ENCODE data around the gene ISCU. TPM values are rescaled to one million over a fixed set of nuclear protein-coding genes. Genes with fewer than 3 reads are reported as not detected.

The ISCU gene
- polyA plus RNA-seq, 1 of the 3 experiments (the other 2 are of a cell fraction) = 165 TPM

GRCh38 chr12:108526482-108527165, 35.8 kb upstream of the ISCU start:
- DNase-seq = no peak
- H3K4me1 ChIP-seq (ENCODE audit: control insufficient read depth in 1 of 2, insufficient read depth in 2 of 2, low read depth in 1 of 2, low read length in 1 of 2) = peaks cover 0 to 6% of the 10 kb centered on the region in 2 experiments; a peak in 1 of 4 replicates
- no peak overlapping the region for H3K4me3 ChIP-seq (ENCODE audit: low read depth in 2 of 2, low read length in 1 of 2)
- CTCF ChIA-PET = interaction anchor here (1.2 to 2.7 kb wide), 6 partner anchors 10 to 536 kb away, joined by 3 to 9 read pairs (median 4); no protein-coding TSS in a partner anchor
- TF ChIP-seq POLR2AphosphoS5 (IDR thresholded peaks at IDR 0.05; ENCODE audit: low read depth, low read length) (no peak), NRF1 (IDR thresholded peaks at IDR 0.05; ENCODE audit: low read depth, low read length) (no peak), FOXJ3 (CRISPR knock-in tag; IDR thresholded peaks at IDR 0.05) (no peak), EP300 (IDR thresholded peaks at IDR 0.05; ENCODE audit: borderline replicate concordance in 1 of 2, low read depth in 1 of 2, low read length in 1 of 2) (no peak), TAF1 (IDR thresholded peaks at IDR 0.05; ENCODE audit: borderline replicate concordance, low read depth, low read length) (no peak), EZH2phosphoT487 (IDR thresholded peaks at IDR 0.05; ENCODE audit: borderline replicate concordance, low read depth) (no peak)
- TF ChIP-seq, protein P1, sequence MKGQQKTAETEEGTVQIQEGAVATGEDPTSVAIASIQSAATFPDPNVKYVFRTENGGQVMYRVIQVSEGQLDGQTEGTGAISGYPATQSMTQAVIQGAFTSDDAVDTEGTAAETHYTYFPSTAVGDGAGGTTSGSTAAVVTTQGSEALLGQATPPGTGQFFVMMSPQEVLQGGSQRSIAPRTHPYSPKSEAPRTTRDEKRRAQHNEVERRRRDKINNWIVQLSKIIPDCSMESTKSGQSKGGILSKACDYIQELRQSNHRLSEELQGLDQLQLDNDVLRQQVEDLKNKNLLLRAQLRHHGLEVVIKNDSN (IDR thresholded peaks at IDR 0.05; ENCODE audit: borderline replicate concordance, low read depth) = no peak
- POLR2A ChIA-PET = no interaction called here
- H3F3A ChIP-seq (replicated peaks; ENCODE audit: insufficient read depth) = peaks cover 15% of the 10 kb centered on the region
- no peak overlapping the region for H2AFZ ChIP-seq (ENCODE audit: low read depth)
- 84% methylated on average over 7 of the region's 10 CpGs for WGBS (ENCODE audit: low lambda C conversion rate)
- H3K27me3 ChIP-seq (ENCODE audit: insufficient read depth) = no peaks in the 10 kb centered on the region
- H3K36me3 ChIP-seq (replicated peaks in 1 of 2; ENCODE audit: control insufficient read depth in 1 of 2, insufficient read depth in 2 of 2, low read length in 1 of 2) = peaks cover 52 to 87% of the 10 kb centered on the region in 2 experiments
- H3K9me3 ChIP-seq = no peaks in the 10 kb centered on the region
- H3K9me2 ChIP-seq = no peaks in the 10 kb centered on the region
- no peak overlapping the region for H3K4me2 ChIP-seq
- H4K20me1 ChIP-seq (ENCODE audit: insufficient read depth) = peaks cover 9% of the 10 kb centered on the region; the same call in 1 of the 2 replicates
- no peaks in the 10 kb centered on the region for H3K79me2 ChIP-seq (ENCODE audit: insufficient read depth)
- H3K27ac ChIP-seq (ENCODE audit: low read depth in 2 of 2, low read length in 1 of 2) = peak overlapping the region in 1 of 2 experiments; percentile 11; a peak in 1 of 4 replicates
- H3K9ac ChIP-seq = no peak overlapping the region

- Histone ChIP-seq H3K4me1 (ENCODE audit: control insufficient read depth in 1 of 2, insufficient read depth in 2 of 2, low read depth in 1 of 2, low read length in 1 of 2) (peaks cover 0 to 6% of the 10 kb centered on the region in 2 experiments; a peak in 1 of 4 replicates), H3K9me2 (no peaks in the 10 kb centered on the region), H3K9me3 (no peaks in the 10 kb centered on the region), H3K36me3 (replicated peaks in 1 of 2; ENCODE audit: control insufficient read depth in 1 of 2, insufficient read depth in 2 of 2, low read length in 1 of 2) (peaks cover 53 to 87% of the 10 kb centered on the region in 2 experiments), H2AFZ (ENCODE audit: low read depth) (no peak overlapping the region), H3K4me2 (no peak overlapping the region), H3K4me3 (ENCODE audit: low read depth in 2 of 2, low read length in 1 of 2) (no peak overlapping the region), H3K9ac (no peak overlapping the region), H3K27ac (ENCODE audit: low read depth in 2 of 2, low read length in 1 of 2) (peak overlapping the region in 1 of 2 experiments; percentile 40; a peak in 1 of 4 replicates), H3K27me3 (ENCODE audit: insufficient read depth) (no peaks in the 10 kb centered on the region), H4K20me1 (ENCODE audit: insufficient read depth) (peaks cover 9% of the 10 kb centered on the region; the same call in 1 of the 2 replicates), H3K79me2 (ENCODE audit: insufficient read depth) (no peaks in the 10 kb centered on the region), H3F3A (replicated peaks; ENCODE audit: insufficient read depth) (peaks cover 12% of the 10 kb centered on the region)
- POLR2A ChIA-PET = no interaction called here
- CTCF ChIA-PET = interaction anchor here (1.2 to 2.7 kb wide), 6 partner anchors 10 to 537 kb away, joined by 3 to 9 read pairs (median 4); no protein-coding TSS in a partner anchor
- TF ChIP-seq TCF12 (IDR thresholded peaks at IDR 0.05) (no peak), EP300 (IDR thresholded peaks at IDR 0.05; ENCODE audit: borderline replicate concordance in 1 of 2, low read depth in 1 of 2, low read length in 1 of 2) (no peak), FOXJ3 (CRISPR knock-in tag; IDR thresholded peaks at IDR 0.05) (no peak), RAD21 (IDR thresholded peaks at IDR 0.05; ENCODE audit: low read length) (no peak), MEF2A (IDR thresholded peaks at IDR 0.05; ENCODE audit: borderline replicate concordance, low read depth) (no peak), SMC3 (IDR thresholded peaks at IDR 0.05; ENCODE audit: low read depth, low read length) (no peak), REST (IDR thresholded peaks at IDR 0.05; ENCODE audit: low read depth, low read length) (no peak)
- TF ChIP-seq, protein P2, sequence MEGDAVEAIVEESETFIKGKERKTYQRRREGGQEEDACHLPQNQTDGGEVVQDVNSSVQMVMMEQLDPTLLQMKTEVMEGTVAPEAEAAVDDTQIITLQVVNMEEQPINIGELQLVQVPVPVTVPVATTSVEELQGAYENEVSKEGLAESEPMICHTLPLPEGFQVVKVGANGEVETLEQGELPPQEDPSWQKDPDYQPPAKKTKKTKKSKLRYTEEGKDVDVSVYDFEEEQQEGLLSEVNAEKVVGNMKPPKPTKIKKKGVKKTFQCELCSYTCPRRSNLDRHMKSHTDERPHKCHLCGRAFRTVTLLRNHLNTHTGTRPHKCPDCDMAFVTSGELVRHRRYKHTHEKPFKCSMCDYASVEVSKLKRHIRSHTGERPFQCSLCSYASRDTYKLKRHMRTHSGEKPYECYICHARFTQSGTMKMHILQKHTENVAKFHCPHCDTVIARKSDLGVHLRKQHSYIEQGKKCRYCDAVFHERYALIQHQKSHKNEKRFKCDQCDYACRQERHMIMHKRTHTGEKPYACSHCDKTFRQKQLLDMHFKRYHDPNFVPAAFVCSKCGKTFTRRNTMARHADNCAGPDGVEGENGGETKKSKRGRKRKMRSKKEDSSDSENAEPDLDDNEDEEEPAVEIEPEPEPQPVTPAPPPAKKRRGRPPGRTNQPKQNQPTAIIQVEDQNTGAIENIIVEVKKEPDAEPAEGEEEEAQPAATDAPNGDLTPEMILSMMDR (IDR thresholded peaks at IDR 0.05) = no peak
- 81% methylated on average over 6 of the region's 6 CpGs for WGBS (ENCODE audit: low lambda C conversion rate)
- DNase-seq = peak; percentile 54
These were observed 35.3 kb upstream of the ISCU start for GRCh38 chr12:108527166-108527496.

Measured in SK-N-SH (cell line).